H1 (cell line): ENCODE results near the gene SPPL2B. TPM values are rescaled to one million over a fixed set of nuclear protein-coding genes. Genes with fewer than 3 reads are reported as not detected.
A peak's percentile ranks its signal among the peaks of the same experiment; 100 is the strongest.

Source experiments
- CTCF ChIA-PET: fragments of 300-600 bp; sonication (Branson Sonifier 250); formaldehyde crosslinking; loops from one replicate; lab custom pipeline; 2021; ENCODE audit not compliant: partially characterized antibody; lab: Charles Lee
- POLR2A ChIA-PET: fragments of 300-600 bp; sonication (Branson Sonifier 250); formaldehyde crosslinking; loops from one replicate; lab custom pipeline; 2021; ENCODE audit warnings: inconsistent platforms; ENCODE audit not compliant: partially characterized antibody; lab: Charles Lee
- DNase-seq, 2 experiments: peaks; one replicate each; pipeline versions ENCODE4 v3.0.0 to v3.0.0-alpha.2; 2010 to 2022; ENCODE audit warnings: low spot score in 2 of 2, low read depth in 1 of 2, mixed read lengths in 1 of 2
- FAIRE-seq: peaks from 2 replicates; lab custom pipeline; 2011; peaks lifted over from hg19 to GRCh38; lab: Jason Lieb, UNC
- H2AFZ ChIP-seq: 2 replicates; pipeline ENCODE4 v1.8.1; 2012; ENCODE audit warnings: low read length, inconsistent platforms
- H2AK5ac ChIP-seq: 2 replicates; pipeline ENCODE4 v1.6.1; 2013; ENCODE audit warnings: low read depth, low read length
- H2BK120ac ChIP-seq: replicated peaks from 2 replicates; pipeline ENCODE3; 2013; ENCODE audit warnings: low read depth, low read length, inconsistent platforms
- H2BK12ac ChIP-seq: 2 replicates; pipeline ENCODE4 v1.6.1; 2013; ENCODE audit warnings: low read depth, low read length
- H2BK15ac ChIP-seq: 2 replicates; pipeline ENCODE4 v1.6.1; 2013; ENCODE audit warnings: low read length
- H2BK20ac ChIP-seq: 2 replicates; pipeline ENCODE4 v1.6.1; 2013; ENCODE audit warnings: low read length
- H2BK5ac ChIP-seq: 2 replicates; pipeline ENCODE4 v1.6.1; 2013; ENCODE audit warnings: low read depth, low read length
- H3K14ac ChIP-seq: 2 replicates; pipeline ENCODE4 v1.6.1; 2013; ENCODE audit warnings: inconsistent platforms; ENCODE audit not compliant: insufficient read length
- H3K18ac ChIP-seq: 2 replicates; pipeline ENCODE4 v1.6.1; 2013; ENCODE audit warnings: low read length; ENCODE audit errors: extremely low read depth
- H3K23ac ChIP-seq: 2 replicates; pipeline ENCODE4 v1.6.1; 2013; ENCODE audit warnings: inconsistent platforms; ENCODE audit not compliant: insufficient read length
- H3K23me2 ChIP-seq: 2 replicates; pipeline ENCODE4 v1.6.1; 2013; ENCODE audit warnings: low read depth, low read length
- H3K27ac ChIP-seq: 2 replicates; pipeline ENCODE4 v1.6.1; 2011; ENCODE audit warnings: low read depth, low read length, inconsistent platforms
- H3K27me3 ChIP-seq, 4 experiments: replicated peaks in 1 of 4; 1 replicate in 1 of 4; 2 replicates in 3 of 4; pipeline versions ENCODE4 v1.6.1 to v1.8.1; 2011 to 2013; ENCODE audit warnings: low read length in 3 of 4, mild to moderate bottlenecking in 3 of 4, inconsistent platforms in 2 of 4, mixed read lengths in 2 of 4, moderate library complexity in 1 of 4; ENCODE audit not compliant: control insufficient read depth in 3 of 4, insufficient read depth in 3 of 4; ENCODE audit errors: extremely low read depth in 1 of 4
- H3K36me3 ChIP-seq, 4 experiments: 2 replicates each; pipeline versions ENCODE4 v1.6.1 to v1.8.1; 2011 to 2013; ENCODE audit warnings: mild to moderate bottlenecking in 4 of 4, low read length in 3 of 4, moderate library complexity in 2 of 4, control low read depth in 1 of 4, inconsistent platforms in 1 of 4; ENCODE audit not compliant: insufficient read depth in 4 of 4, control insufficient read depth in 2 of 4
- H3K4ac ChIP-seq: replicated peaks from 2 replicates; pipeline ENCODE3; 2013; ENCODE audit warnings: low read length, low read depth, mixed read lengths, inconsistent platforms; ENCODE audit not compliant: insufficient read length
- H3K4me1 ChIP-seq, 4 experiments: replicated peaks in 1 of 4; 1 replicate in 1 of 4; 2 replicates in 3 of 4; pipeline versions ENCODE4 v1.6.1 to v1.8.1; 2011 to 2013; ENCODE audit warnings: low read length in 3 of 4, inconsistent platforms in 2 of 4, mixed read lengths in 1 of 4; ENCODE audit not compliant: insufficient read depth in 4 of 4, control insufficient read depth in 3 of 4
- H3K4me2 ChIP-seq, 2 experiments: 2 replicates each; pipeline versions ENCODE4 v1.6.1 to v1.8.1; 2011 to 2013; ENCODE audit warnings: low read depth in 2 of 2, low read length in 2 of 2, control low read depth in 1 of 2, inconsistent platforms in 1 of 2, mild to moderate bottlenecking in 1 of 2; ENCODE audit not compliant: insufficient read depth in 1 of 2
- H3K4me3 ChIP-seq, 4 experiments: fragments of 200-600, 300-600 bp in 1 of 4; sonication (generic), shearing (Covaris generic), sonication (Bioruptor Twin) in 1 of 4; 2 replicates each; pipeline versions ENCODE4 v1.5.1 to v1.8.1; 2011 to 2016; ENCODE audit warnings: low read length in 4 of 4, low read depth in 3 of 4, control low read depth in 2 of 4, inconsistent platforms in 2 of 4, mild to moderate bottlenecking in 2 of 4, mixed read lengths in 1 of 4, moderate library complexity in 1 of 4; ENCODE audit not compliant: insufficient read depth in 2 of 4; ENCODE audit errors: extremely low read depth in 1 of 4
- H3K56ac ChIP-seq: replicated peaks from 2 replicates; pipeline ENCODE3; 2013; ENCODE audit warnings: low read depth, mild to moderate bottlenecking, mixed read lengths, low read length, inconsistent platforms; ENCODE audit not compliant: insufficient read length
- H3K79me1 ChIP-seq: 2 replicates; pipeline ENCODE4 v1.6.1; 2013; ENCODE audit warnings: low read depth, low read length, control low read depth
- H3K79me2 ChIP-seq, 2 experiments: 2 replicates each; pipeline versions ENCODE4 v1.6.1 to v1.8.1; 2012 to 2013; ENCODE audit warnings: low read length in 2 of 2, mild to moderate bottlenecking in 2 of 2, inconsistent platforms in 1 of 2; ENCODE audit not compliant: insufficient read depth in 2 of 2, control insufficient read depth in 1 of 2
- H3K9ac ChIP-seq, 4 experiments: replicated peaks in 1 of 4; 1 replicate in 1 of 4; 2 replicates in 3 of 4; pipeline versions ENCODE4 v1.6.1 to v1.8.1; 2011 to 2013; ENCODE audit warnings: low read depth in 3 of 4, low read length in 3 of 4, control low read depth in 2 of 4, mild to moderate bottlenecking in 2 of 4, moderate library complexity in 2 of 4, inconsistent platforms in 1 of 4; ENCODE audit errors: extremely low read depth in 1 of 4
- H3K9me3 ChIP-seq, 2 experiments: 2 replicates each; pipeline versions ENCODE4 v1.6.1 to v1.8.1; 2012 to 2013; ENCODE audit warnings: mild to moderate bottlenecking in 2 of 2, moderate library complexity in 2 of 2, control low read depth in 1 of 2, inconsistent platforms in 1 of 2, low read depth in 1 of 2, low read length in 1 of 2, mixed read lengths in 1 of 2; ENCODE audit not compliant: insufficient read depth in 2 of 2
- H4K20me1 ChIP-seq, 2 experiments: replicated peaks in 1 of 2; 2 replicates each; pipeline versions ENCODE3 to v1.8.1; 2011 to 2013; ENCODE audit warnings: inconsistent platforms in 2 of 2, low read length in 2 of 2, mild to moderate bottlenecking in 1 of 2; ENCODE audit not compliant: insufficient read depth in 2 of 2, control insufficient read depth in 1 of 2
- H4K5ac ChIP-seq: 2 replicates; pipeline ENCODE4 v1.6.1; 2013; ENCODE audit warnings: low read length, low read depth, mixed read lengths, inconsistent platforms; ENCODE audit not compliant: insufficient read length
- H4K8ac ChIP-seq: 2 replicates; pipeline ENCODE4 v1.8.0; 2013; ENCODE audit warnings: mild to moderate bottlenecking, moderate library complexity, low read length, inconsistent platforms; ENCODE audit not compliant: insufficient read depth; ENCODE audit errors: extremely low read depth
- H4K91ac ChIP-seq: replicated peaks from 2 replicates; pipeline ENCODE3; 2013; ENCODE audit warnings: low read length, mixed read lengths, inconsistent platforms; ENCODE audit not compliant: insufficient read length
- CBX5 ChIP-seq: fragments of 300-800, 300-1000 bp; sonication (generic); IDR thresholded peaks from 2 replicates; pipeline ENCODE4 v1.7.1; 2016; ENCODE audit warnings: antibody characterized with exemption, low read length, low read depth
- CHD1 ChIP-seq: IDR thresholded peaks from 2 replicates; pipeline ENCODE4 v1.6.1; 2012; ENCODE audit warnings: low read depth, low read length, improper control_type of control experiment
- JUND ChIP-seq: IDR thresholded peaks from 2 replicates; pipeline ENCODE4 v1.6.1; 2011; ENCODE audit warnings: mild to moderate bottlenecking, improper control_type of control experiment, low read length
- KDM4A ChIP-seq: IDR thresholded peaks from one replicate; pipeline ENCODE4 v1.7.1; 2012; ENCODE audit warnings: low read depth, mild to moderate bottlenecking, moderate library complexity, low read length, inconsistent platforms; ENCODE audit not compliant: severe bottlenecking
- MAX ChIP-seq: IDR thresholded peaks from 2 replicates; pipeline ENCODE4 v1.6.1; 2012; ENCODE audit warnings: inconsistent platforms
- POLR2AphosphoS5 ChIP-seq: IDR thresholded peaks from 2 replicates; pipeline ENCODE4 v1.6.1; 2011; ENCODE audit warnings: low read depth, low read length
- SP1 ChIP-seq: IDR thresholded peaks from 2 replicates; pipeline ENCODE4 v1.6.1; 2011; ENCODE audit warnings: low read depth, low read length
- SUZ12 ChIP-seq: fragments of 200-600 bp; sonication (generic); IDR thresholded peaks from 2 replicates; pipeline ENCODE4 v1.6.1; 2012; ENCODE audit warnings: mild to moderate bottlenecking, inconsistent platforms, low read length, moderate library complexity, mixed read lengths
- TCF12 ChIP-seq: IDR thresholded peaks from 2 replicates; pipeline ENCODE4 v1.6.1; 2011; ENCODE audit warnings: low read depth, mild to moderate bottlenecking, low read length
- ZNF274 ChIP-seq: IDR thresholded peaks from 2 replicates; pipeline ENCODE4 v1.7.0; 2012; ENCODE audit warnings: low read length, borderline replicate concordance; ENCODE audit errors: extremely low read depth
- WGBS, 2 experiments: shearing (Covaris generic) in 1 of 2; methylation state at CpG; one replicate each; pipeline versions ENCODE4 v1.1.6 to v1.1.7; 2013 to 2015; ENCODE audit warnings: low lambda C conversion rate in 2 of 2, mixed read lengths in 2 of 2, inconsistent platforms in 1 of 2, low coverage in 1 of 2, missing lambda C conversion rate in 1 of 2; ENCODE audit not compliant: insufficient replicate concordance in 2 of 2, insufficient coverage in 1 of 2, insufficient read length in 1 of 2; ENCODE audit errors: extremely low coverage in 1 of 2, missing lambda C conversion rate in 1 of 2; 5-methylcytosine and 5-hydroxymethylcytosine counted together
- polyA plus RNA-seq, 7 experiments: library from polyadenylated mRNA; depleted of rRNA in 3 of 7; stranded (reverse) in 5 of 7; unstranded in 2 of 7; fragments of >200 nt in 5 of 7; fragments of 200-250 nt in 2 of 7; gene quantifications; 1 replicate in 5 of 7; 2 replicates in 1 of 7; 4 replicates in 1 of 7; pipeline versions ENCODE4 v1.2.1 to v1.2.3, GENCODE V29; 2011 to 2013; ENCODE audit warnings: missing spikeins in 2 of 7, mixed read lengths in 2 of 7
- total RNA-seq: library from RNA; stranded (reverse); fragmentation: NEBNext Ultra II Directional; extraction: Animal tissue kit (Norgen Biotek cat#: 25700); gene quantifications from 2 replicates; pipeline ENCODE4 v1.2.1, GENCODE V29; 2021
- TF ChIP-seq, protein P1 (sequence below): IDR thresholded peaks from 2 replicates; pipeline ENCODE4 v1.6.1; 2011; ENCODE audit warnings: low read length, improper control_type of control experiment

The SPPL2B gene
- total and polyA plus RNA-seq, 2 of the 8 experiments (the other 6 are each of a cell fraction or from before 2014, with no cell fraction given), result 34.8 to 55.7 TPM

GRCh38 chr19:2326699-2327360 lies 1.7 kb upstream of the SPPL2B start:
- no peak for DNase-seq
- Histone ChIP-seq H3K36me3 (peaks cover 0 to 11% (median 6%) of the 10 kb centered on the region in 4 experiments; a peak in 6 of 8 replicates), H3K79me2 (peaks cover 5 to 43% of the 10 kb centered on the region in 2 experiments; a peak in 3 of 4 replicates), H3K14ac (no peak overlapping the region), H4K20me1 (peaks cover 0 to 11% of the 10 kb centered on the region in 2 experiments), H3K56ac (no peak overlapping the region), H4K91ac (no peak overlapping the region), H3K23ac (no peak overlapping the region), H2BK12ac (0 out of 2 replicates have a peak overlapping the region, but pooled peaks have one; percentile 27), H3K27ac (no peak overlapping the region), H2BK20ac (no peak overlapping the region), H3K27me3 (no peaks in the 10 kb centered on the region), H3K4ac (peak overlapping the region; percentile 49), H3K18ac (no peak overlapping the region; the same call in 1 of the 2 replicates), H3K9ac (no peak overlapping the region), H2BK120ac (no peak overlapping the region), H2BK5ac (peak overlapping the region; percentile 2; the same call in 1 of the 2 replicates), H3K9me3 (no peaks in the 10 kb centered on the region), H3K4me1 (peaks cover 0 to 29% (median 14%) of the 10 kb centered on the region in 4 experiments; a peak in 6 of 7 replicates), H3K79me1 (peaks cover 15% of the 10 kb centered on the region), H4K5ac (no peak overlapping the region), H4K8ac (peak overlapping the region; percentile 53; the same call in 1 of the 2 replicates), H3K4me2 (peak overlapping the region in 1 of 2 experiments; percentile 95; a peak in 1 of 4 replicates), H3K4me3 (no peak overlapping the region), H2BK15ac (no peak overlapping the region), H2AK5ac (no peak overlapping the region), H3K23me2 (peaks cover 11% of the 10 kb centered on the region; the same call in 1 of the 2 replicates), H2AFZ (no peak overlapping the region)
- TF ChIP-seq TCF12 (no peak), JUND (no peak), SUZ12 (no peak), ZNF274 (no peak), MAX (no peak), POLR2AphosphoS5 (no peak; the same call in 1 of the 2 replicates), CHD1 (no peak), SP1 (no peak), KDM4A (no peak), CBX5 (no peak)
- TF ChIP-seq, protein P1, sequence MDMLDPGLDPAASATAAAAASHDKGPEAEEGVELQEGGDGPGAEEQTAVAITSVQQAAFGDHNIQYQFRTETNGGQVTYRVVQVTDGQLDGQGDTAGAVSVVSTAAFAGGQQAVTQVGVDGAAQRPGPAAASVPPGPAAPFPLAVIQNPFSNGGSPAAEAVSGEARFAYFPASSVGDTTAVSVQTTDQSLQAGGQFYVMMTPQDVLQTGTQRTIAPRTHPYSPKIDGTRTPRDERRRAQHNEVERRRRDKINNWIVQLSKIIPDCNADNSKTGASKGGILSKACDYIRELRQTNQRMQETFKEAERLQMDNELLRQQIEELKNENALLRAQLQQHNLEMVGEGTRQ, result no peak
- ChIA-PET CTCF (interaction anchor here (0.7 to 4.2 kb wide), 5 partner anchors 10 to 172 kb away, joined by 3 to 25 read pairs (median 4); no protein-coding TSS in a partner anchor), POLR2A (interaction anchor here (0.6 to 3.0 kb wide), 12 partner anchors 9 to 99 kb away, joined by 3 to 11 read pairs (median 4); partner anchors contain the start of gene AMH)
- FAIRE-seq, result no peak
- 86% methylated on average over 16 of the region's 16 CpGs; no CpG with 5 or more reads in 1 of the 2 experiments for WGBS, 2 experiments
